HG02642 (cell line): ENCODE data around the gene STX16.

Source experiments
- ATAC-seq: cut with Tn5 transposase; IDR thresholded peaks from one replicate; pipeline ENCODE4 v1.9.1; 2021; ENCODE audit warnings: mild to moderate bottlenecking; ENCODE audit not compliant: unreplicated experiment, poor library complexity

The STX16 gene

GRCh38 chr20:58651946-58652605, 993 bp downstream of the STX16 start:
- ATAC-seq, result peak; percentile 44

GRCh38 chr20:58652606-58653294, 1.7 kb downstream of the STX16 start:
- peak; percentile 5 for ATAC-seq

DNA sequence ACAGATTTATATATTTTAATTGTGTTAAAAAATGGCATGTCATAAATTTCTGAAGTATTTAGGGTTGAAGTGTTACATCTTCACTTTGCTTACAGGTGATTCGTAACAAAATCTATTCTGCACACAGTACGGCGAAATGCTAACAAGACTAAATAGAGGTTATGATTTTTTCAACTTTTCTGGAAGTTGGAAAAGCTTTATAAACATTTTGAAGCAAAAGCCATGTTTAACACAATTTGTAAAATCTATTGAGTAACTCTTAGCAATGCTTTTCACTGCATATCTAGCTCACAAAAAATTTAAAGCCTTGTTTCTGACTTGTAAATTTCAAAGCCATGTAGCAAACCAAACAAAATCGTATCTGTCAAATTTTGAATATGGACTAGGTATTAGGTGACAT, 3.3 kb downstream of the STX16 start:
- ATAC-seq, result no peak

GRCh38 chr20:58655328-58656107, 4.4 kb downstream of the STX16 start:
- no peak for ATAC-seq

DNA sequence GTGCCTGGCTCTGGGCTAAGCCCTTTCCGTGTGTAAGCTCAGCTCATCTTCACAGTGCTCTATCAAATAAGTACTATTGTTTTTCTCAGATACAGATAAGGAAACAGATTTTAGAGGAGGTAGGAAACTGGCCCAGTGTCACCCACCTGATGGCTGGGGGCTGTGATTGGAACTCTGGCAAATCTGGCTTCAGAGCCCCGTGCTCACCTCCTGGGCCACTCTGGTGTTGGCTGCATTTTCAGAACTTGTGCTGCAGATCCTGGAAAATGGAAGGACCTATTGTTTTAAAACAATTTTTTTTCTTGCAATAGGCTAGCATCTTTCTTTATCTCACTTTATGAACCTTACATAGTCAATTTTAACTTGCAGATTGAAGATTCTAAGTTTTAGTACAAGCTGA, 5.7 kb downstream of the STX16 start:
- no peak for ATAC-seq

DNA sequence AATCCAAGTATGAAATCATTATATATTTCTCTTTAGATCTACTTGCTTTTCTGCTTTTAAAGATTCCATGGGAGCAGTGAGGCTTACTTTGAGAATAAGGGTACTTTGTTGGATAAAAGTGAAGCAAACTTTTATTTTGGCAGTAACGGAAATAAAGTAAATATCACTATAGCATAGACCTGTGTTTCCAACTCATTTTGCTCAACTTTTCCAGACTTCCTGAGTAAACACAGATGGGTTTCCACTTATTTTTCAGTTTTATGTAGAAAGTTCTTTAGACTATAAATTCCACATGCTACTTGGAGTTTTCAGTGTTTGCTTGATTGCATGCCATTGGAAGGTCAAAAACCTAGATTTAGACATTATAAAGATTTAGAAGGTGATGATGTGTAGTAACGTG, 6.2 kb downstream of the STX16 start:
- no peak for ATAC-seq

GRCh38 chr20:58657986-58658385, 6.9 kb downstream of the STX16 start:
- no peak for ATAC-seq

DNA sequence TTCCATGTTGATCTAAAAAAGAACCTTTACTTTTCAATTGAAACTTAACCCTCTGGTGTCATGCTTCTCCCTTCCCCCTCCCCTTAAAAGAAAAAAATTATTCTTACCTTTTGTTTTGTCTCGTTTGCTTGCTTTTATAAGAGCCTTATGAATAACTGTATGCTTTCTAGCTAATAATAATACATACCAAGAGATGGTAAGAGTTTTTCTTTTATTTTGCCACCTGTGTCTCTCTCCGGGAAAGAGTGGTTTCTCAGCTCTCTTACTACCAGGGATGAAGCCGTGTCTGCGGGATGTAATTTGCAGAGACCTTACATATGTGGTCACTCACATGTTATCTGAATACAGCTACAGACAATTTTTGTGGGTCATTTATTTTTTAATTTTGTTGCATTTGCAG, 7.7 kb downstream of the STX16 start:
- no peak for ATAC-seq

DNA sequence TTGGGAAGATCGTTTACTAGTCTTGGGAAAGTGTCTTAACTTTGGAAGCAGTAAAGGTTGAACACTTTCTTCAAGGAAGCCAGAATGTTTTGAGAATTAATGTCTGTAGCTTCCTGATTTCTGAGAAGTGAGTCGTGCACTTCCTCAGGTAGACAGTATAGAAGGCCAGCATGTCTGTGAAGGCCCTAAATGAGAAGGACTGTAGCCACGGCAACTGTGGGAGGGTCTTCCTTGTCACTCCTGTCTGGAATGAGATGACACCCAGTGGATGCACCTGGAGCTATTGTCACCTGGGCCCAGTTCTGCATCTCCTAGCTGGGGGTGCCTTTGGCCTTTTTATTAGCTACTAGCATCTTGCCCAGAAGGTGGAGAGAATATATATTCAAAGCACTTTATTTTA, 8.8 kb downstream of the STX16 start:
- ATAC-seq, result no peak

DNA sequence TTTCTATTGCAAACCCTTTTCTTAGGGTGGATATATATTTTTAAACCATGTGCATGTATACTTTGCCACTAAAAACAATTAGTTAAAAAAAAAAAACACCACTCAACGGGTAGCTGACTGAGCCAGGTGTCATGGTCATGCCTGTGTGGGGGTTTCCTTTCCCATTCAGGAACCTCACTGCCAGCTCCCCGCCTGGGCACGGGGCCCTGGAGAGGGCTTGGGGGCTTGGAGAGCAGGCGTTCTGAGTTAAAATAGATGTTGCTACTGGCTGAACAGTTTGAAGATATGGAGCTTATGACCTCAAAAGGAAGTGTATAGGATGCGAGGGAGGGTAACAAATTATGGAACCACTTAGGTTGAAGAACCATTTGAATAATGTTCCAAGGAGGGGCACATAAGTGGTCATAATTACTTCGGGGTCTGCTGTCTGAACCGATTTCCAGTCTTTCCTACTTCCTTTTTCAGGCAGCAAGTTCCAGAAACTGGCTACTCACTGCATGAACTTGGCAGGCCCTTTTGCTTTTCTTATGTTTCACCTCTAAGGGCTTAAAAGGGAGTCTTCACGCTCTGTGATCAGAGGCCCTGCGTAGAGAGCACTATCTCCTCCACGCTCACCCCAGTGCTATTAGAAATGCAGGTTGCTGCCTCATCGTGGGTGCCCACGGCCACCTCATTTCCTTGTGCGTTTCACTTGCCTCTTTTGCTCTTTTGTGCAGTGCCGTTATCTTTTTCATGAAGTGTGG, 9.9 kb downstream of the STX16 start:
- no peak for ATAC-seq

DNA sequence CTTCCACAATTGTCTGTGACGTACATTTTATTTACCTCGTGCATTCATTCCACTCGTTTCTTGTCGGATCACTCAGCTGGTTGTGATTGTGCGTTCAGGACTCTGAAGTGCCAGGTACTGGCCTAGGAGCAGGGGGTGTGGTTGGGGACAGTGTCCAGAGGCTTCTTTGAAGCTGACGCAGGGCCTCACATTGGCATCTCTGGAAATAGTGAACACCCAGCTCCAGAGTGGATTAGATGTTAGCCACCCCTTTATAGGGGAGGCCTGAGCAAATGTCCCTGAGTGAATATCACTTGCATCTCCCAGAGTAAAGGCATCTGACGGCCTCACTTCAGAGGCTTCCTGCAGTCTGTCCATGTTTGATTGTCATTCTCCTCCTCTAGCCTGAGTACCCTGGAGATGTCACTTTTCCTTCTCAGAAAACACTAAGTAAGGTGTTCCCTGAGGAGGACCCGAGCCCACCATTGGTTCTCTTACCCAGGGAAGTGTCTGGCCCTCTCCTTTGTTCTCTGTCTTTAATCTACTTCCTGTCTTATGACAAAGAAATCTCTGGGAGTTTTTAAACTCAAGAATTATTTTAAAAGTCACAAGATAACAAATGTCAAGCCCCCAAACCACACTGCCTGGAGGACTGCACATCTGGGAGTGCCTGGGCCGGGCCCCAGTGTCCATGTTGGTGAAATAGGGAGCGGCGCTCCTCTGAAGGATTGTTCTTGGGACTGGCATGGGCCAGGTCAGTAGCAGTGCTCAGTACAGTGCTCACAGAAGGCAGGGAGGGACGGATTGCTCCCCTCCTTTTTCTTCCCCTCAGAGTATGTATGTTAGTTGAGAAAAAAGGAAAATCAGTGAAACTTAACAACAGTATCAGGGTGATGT, 10.8 kb downstream of the STX16 start:
- no peak for ATAC-seq

- no peak for ATAC-seq
These were observed 13.2 kb downstream of the STX16 start for GRCh38 chr20:58664331-58664730.

DNA sequence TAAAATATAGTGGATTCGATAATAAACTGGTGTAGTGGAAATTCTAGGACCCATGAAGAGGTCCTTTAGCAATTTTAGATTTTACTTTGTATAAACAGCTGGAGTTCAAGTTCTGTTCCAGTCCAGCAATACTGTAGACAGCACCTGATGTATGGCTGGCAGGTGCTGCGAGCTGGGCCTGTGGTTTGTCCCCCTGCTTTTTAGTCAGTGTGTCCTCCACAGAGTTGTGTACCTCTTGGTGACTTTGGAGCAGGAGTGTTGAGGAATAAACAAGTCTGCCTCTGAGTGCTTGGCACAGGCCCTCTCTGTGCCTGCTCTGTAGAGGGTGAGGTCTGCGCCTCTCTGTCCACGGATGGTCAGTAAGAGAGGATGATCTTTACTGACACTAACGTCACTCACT, 13.8 kb downstream of the STX16 start:
- no peak for ATAC-seq

DNA sequence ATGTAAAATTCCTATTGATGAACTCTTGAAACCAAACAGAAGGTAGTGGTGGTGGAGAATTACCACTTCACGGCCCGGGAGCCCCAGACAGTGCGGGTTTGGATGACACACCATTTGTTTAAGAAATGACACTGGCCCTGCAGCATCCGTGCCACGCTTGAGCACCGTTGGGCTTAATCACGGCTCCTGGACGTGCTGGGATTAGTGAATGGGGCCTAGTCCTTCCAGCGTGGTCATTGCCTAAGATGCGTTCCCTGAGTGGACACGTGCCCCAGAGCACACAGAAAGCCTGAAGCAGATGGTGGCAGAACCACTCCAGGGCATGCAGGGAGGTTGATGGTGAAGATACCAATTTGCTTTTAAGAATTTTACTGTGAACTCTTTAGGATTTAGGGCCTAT, 14.5 kb downstream of the STX16 start:
- ATAC-seq, result no peak

- ATAC-seq, result no peak
These were observed 15.6 kb downstream of the STX16 start for GRCh38 chr20:58666702-58667101.

- ATAC-seq, result no peak
These were observed 16.9 kb downstream of the STX16 start for GRCh38 chr20:58667975-58668374.

GRCh38 chr20:58668901-58669286, 17.8 kb downstream of the STX16 start:
- ATAC-seq, result peak; percentile 19

DNA sequence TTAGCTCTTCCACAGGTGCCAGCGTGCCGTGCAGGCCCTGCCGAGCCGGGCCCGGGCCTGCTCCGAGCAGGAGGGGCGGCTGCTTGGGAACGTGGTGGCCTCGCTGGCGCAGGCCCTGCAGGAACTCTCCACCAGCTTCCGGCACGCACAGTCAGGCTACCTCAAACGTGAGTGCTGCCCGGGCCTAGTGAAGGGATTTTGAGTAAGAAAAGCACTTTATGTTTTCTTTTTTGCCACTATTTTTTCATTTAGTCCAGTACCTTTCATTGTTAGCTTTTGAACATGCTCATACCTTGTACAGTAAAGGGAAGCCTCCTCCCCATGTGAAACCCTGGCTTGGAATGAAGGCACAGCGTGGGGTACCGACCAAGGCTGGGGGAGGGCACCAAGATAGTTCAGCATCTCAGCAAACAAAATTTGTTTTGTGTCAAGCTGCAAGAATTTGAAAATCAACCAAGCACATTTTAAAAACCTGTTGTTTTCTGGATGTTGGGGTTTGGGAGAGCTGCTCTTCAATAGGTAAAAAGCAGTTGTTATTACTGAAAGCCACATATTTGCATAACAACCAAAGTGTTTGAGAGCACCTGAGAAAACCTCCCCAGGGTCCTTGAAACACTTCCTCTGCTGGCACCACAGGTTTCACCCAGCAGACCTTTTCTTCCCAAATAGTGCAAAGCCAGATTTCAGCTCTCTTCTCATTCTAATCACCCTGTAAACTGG, 18.4 kb downstream of the STX16 start:
- peak; percentile 73 for ATAC-seq

- ATAC-seq, result no peak
These were observed 19.0 kb downstream of the STX16 start for GRCh38 chr20:58670102-58670501.
